HG02763 (cell line): ENCODE results near the gene LPAR1.
"Not testable (repeated sequence)": the region's sequence is repeated elsewhere in the genome, so short reads cannot be mapped to it uniquely, and the experiment has no call there.

Experiments
- ATAC-seq: cut with Tn5 transposase; IDR thresholded peaks from one replicate; pipeline ENCODE4 v1.9.1; 2021; ENCODE audit warnings: mild to moderate bottlenecking, moderate library complexity; ENCODE audit not compliant: unreplicated experiment

The LPAR1 gene

GRCh38 chr9:111038331-111039230 is at the start of gene LPAR1:
Gene LPAR1 (minus strand): TSS chr9:111038470. CDS start chr9:110972117, 66,353 bp downstream.
- no peak for ATAC-seq

- no peak for ATAC-seq
Observed at GRCh38 chr9:111078391-111079038, 40.2 kb upstream of the LPAR1 start.

- no peak for ATAC-seq
Observed at GRCh38 chr9:111076519-111076918, 38.2 kb upstream of the LPAR1 start.

GRCh38 chr9:111076042-111076441 is 37.8 kb upstream of the LPAR1 start:
- ATAC-seq: no peak

- ATAC-seq: no peak
Observed at GRCh38 chr9:111074395-111074794, 36.1 kb upstream of the LPAR1 start.

GRCh38 chr9:111069183-111069582 is 30.9 kb upstream of the LPAR1 start:
- ATAC-seq: no peak

- no peak for ATAC-seq
Observed at GRCh38 chr9:111068771-111069170, 30.5 kb upstream of the LPAR1 start.

GRCh38 chr9:111068383-111068730 is 30.1 kb upstream of the LPAR1 start:
- no peak for ATAC-seq

- ATAC-seq: no peak
Observed at GRCh38 chr9:111066468-111066867, 28.2 kb upstream of the LPAR1 start.

GRCh38 chr9:111065414-111065813 is 27.1 kb upstream of the LPAR1 start:
- ATAC-seq: no peak

GRCh38 chr9:111064160-111064837 is 26.0 kb upstream of the LPAR1 start:
- ATAC-seq: no peak

GRCh38 chr9:111063332-111063731 is 25.1 kb upstream of the LPAR1 start:
- ATAC-seq: no peak

- ATAC-seq: no peak
Observed at GRCh38 chr9:111058166-111058565, 19.9 kb upstream of the LPAR1 start.

GRCh38 chr9:111056538-111056937 is 18.3 kb upstream of the LPAR1 start:
- no peak for ATAC-seq

GRCh38 chr9:111052791-111053190 is 14.5 kb upstream of the LPAR1 start:
- no peak for ATAC-seq

- no peak for ATAC-seq
Observed at GRCh38 chr9:111051400-111051799, 13.1 kb upstream of the LPAR1 start.

- no peak for ATAC-seq
Observed at GRCh38 chr9:111050819-111051218, 12.5 kb upstream of the LPAR1 start.

GRCh38 chr9:111047287-111047686 is 9.0 kb upstream of the LPAR1 start:
- ATAC-seq: not testable (repeated sequence)

- no peak for ATAC-seq
Observed at GRCh38 chr9:111041902-111042301, 3.6 kb upstream of the LPAR1 start.

GRCh38 chr9:111040494-111040893 is 2.2 kb upstream of the LPAR1 start:
- no peak for ATAC-seq

GRCh38 chr9:111039231-111039906 is 1.1 kb upstream of the LPAR1 start:
- ATAC-seq: no peak
